Muscle layer of colon (tissue), 2 donors: ENCODE measurements around the gene SIGLEC11.

ENCODE experiments used
- H3K27ac ChIP-seq: one replicate; pipeline ENCODE4 v1.7.0; 2013; ENCODE audit warnings: low read depth, mild to moderate bottlenecking, low read length, moderate library complexity
- H3K27me3 ChIP-seq, 2 donors: one replicate each; pipeline ENCODE4 v1.7.0; 2013; ENCODE audit warnings: low read length in 2 of 2, mild to moderate bottlenecking in 2 of 2; ENCODE audit not compliant: insufficient read depth in 2 of 2, control insufficient read depth in 1 of 2
- H3K36me3 ChIP-seq: one replicate; pipeline ENCODE4 v1.7.0; 2013; ENCODE audit warnings: mild to moderate bottlenecking, low read length; ENCODE audit not compliant: insufficient read depth
- H3K4me1 ChIP-seq: one replicate; pipeline ENCODE4 v1.7.0; 2013; ENCODE audit warnings: mild to moderate bottlenecking, low read length; ENCODE audit not compliant: insufficient read depth
- H3K4me3 ChIP-seq, 2 donors: one replicate each; pipeline ENCODE4 v1.7.0; 2013; ENCODE audit warnings: low read length in 2 of 2, low read depth in 1 of 2, mild to moderate bottlenecking in 1 of 2, moderate library complexity in 1 of 2
- H3K9ac ChIP-seq: one replicate; pipeline ENCODE4 v1.7.0; 2013; ENCODE audit warnings: low read length
- H3K9me3 ChIP-seq: one replicate; pipeline ENCODE4 v1.7.0; 2013; ENCODE audit warnings: mild to moderate bottlenecking, low read length
- donor health status: abdominal sarcoma.
- donor health status: Adenocarcinoma of cecum.

SIGLEC11 gene

GRCh38 chr19:49923055-49924003, 37.6 kb downstream of the SIGLEC11 start:
- no peaks in the 10 kb centered on the region for H3K27me3 ChIP-seq
- peaks cover 45% of the 10 kb centered on the region for H3K36me3 ChIP-seq
- peaks cover 14% of the 10 kb centered on the region for H3K4me1 ChIP-seq
- no peak overlapping the region for H3K27ac ChIP-seq
- no peak overlapping the region for H3K4me3 ChIP-seq
- no peaks in the 10 kb centered on the region for H3K9me3 ChIP-seq
- H3K9ac ChIP-seq = no peak overlapping the region

- H3K4me3 ChIP-seq = no peak overlapping the region
- H3K4me1 ChIP-seq = peaks cover 4% of the 10 kb centered on the region
- H3K9ac ChIP-seq = no peak overlapping the region
- no peak overlapping the region for H3K27ac ChIP-seq
- peaks cover 42% of the 10 kb centered on the region for H3K36me3 ChIP-seq
- no peaks in the 10 kb centered on the region for H3K9me3 ChIP-seq
- no peaks in the 10 kb centered on the region for H3K27me3 ChIP-seq
Observed at GRCh38 chr19:49921871-49922795, 38.8 kb downstream of the SIGLEC11 start.

GRCh38 chr19:49920624-49921363, 40.2 kb downstream of the SIGLEC11 start:
- H3K4me1 ChIP-seq = peaks cover 4% of the 10 kb centered on the region
- H3K27ac ChIP-seq = no peak overlapping the region
- H3K9ac ChIP-seq = no peak overlapping the region
- H3K9me3 ChIP-seq = no peaks in the 10 kb centered on the region
- peaks cover 37% of the 10 kb centered on the region for H3K36me3 ChIP-seq
- H3K4me3 ChIP-seq = no peak overlapping the region
- H3K27me3 ChIP-seq = no peaks in the 10 kb centered on the region

GRCh38 chr19:49918089-49918488, 42.9 kb downstream of the SIGLEC11 start:
- H3K27me3 ChIP-seq = no peaks in the 10 kb centered on the region
- H3K9ac ChIP-seq = no peak overlapping the region
- H3K4me1 ChIP-seq = no peaks in the 10 kb centered on the region
- peaks cover 35% of the 10 kb centered on the region for H3K36me3 ChIP-seq
- H3K27ac ChIP-seq = no peak overlapping the region
- no peak overlapping the region for H3K4me3 ChIP-seq
- no peaks in the 10 kb centered on the region for H3K9me3 ChIP-seq

- no peaks in the 10 kb centered on the region for H3K4me1 ChIP-seq
- H3K9me3 ChIP-seq = no peaks in the 10 kb centered on the region
- no peaks in the 10 kb centered on the region for H3K27me3 ChIP-seq
- no peak overlapping the region for H3K9ac ChIP-seq
- no peak overlapping the region for H3K4me3 ChIP-seq
- no peak overlapping the region for H3K27ac ChIP-seq
- H3K36me3 ChIP-seq = peaks cover 28% of the 10 kb centered on the region
Observed at GRCh38 chr19:49916839-49917733, 43.9 kb downstream of the SIGLEC11 start.

GRCh38 chr19:49915271-49915670, 45.7 kb downstream of the SIGLEC11 start:
- Histone ChIP-seq H3K27me3 (no peaks in the 10 kb centered on the region), H3K9ac (no peak overlapping the region), H3K4me3 (no peak overlapping the region), H3K27ac (no peak overlapping the region), H3K4me1 (no peaks in the 10 kb centered on the region), H3K36me3 (peaks cover 27% of the 10 kb centered on the region), H3K9me3 (no peaks in the 10 kb centered on the region)

- Histone ChIP-seq H3K27me3 (no peaks in the 10 kb centered on the region), H3K9me3 (no peaks in the 10 kb centered on the region), H3K36me3 (peaks cover 31% of the 10 kb centered on the region), H3K4me3 (no peak overlapping the region), H3K27ac (no peak overlapping the region), H3K4me1 (no peaks in the 10 kb centered on the region), H3K9ac (no peak overlapping the region)
Observed at GRCh38 chr19:49913720-49914119, 47.3 kb downstream of the SIGLEC11 start.

GRCh38 chr19:49912965-49913685, 47.8 kb downstream of the SIGLEC11 start:
- Histone ChIP-seq H3K27me3 (no peaks in the 10 kb centered on the region), H3K4me1 (no peaks in the 10 kb centered on the region), H3K9me3 (no peaks in the 10 kb centered on the region), H3K9ac (no peak overlapping the region), H3K27ac (no peak overlapping the region), H3K4me3 (no peak overlapping the region), H3K36me3 (peaks cover 36% of the 10 kb centered on the region)

- Histone ChIP-seq H3K36me3 (peaks cover 43% of the 10 kb centered on the region), H3K4me3 (no peak overlapping the region), H3K27ac (no peak overlapping the region), H3K4me1 (no peaks in the 10 kb centered on the region), H3K27me3 (no peaks in the 10 kb centered on the region), H3K9me3 (no peaks in the 10 kb centered on the region), H3K9ac (no peak overlapping the region)
Observed at GRCh38 chr19:49911381-49912145, 49.4 kb downstream of the SIGLEC11 start.
